Uterus (tissue), 2 donors: ENCODE data around the gene PUM1.

ENCODE experiments used
- CTCF ChIP-seq, 4 experiments: fragments of 200-600 bp in 2 of 4; fragments of 450-650 bp in 2 of 4; sonication (generic) in 2 of 4; IDR thresholded peaks; one replicate each; pipeline ENCODE4 v1.5.1; 2016 to 2019; ENCODE audit warnings: antibody characterized with exemption in 4 of 4, mild to moderate bottlenecking in 2 of 4, moderate library complexity in 1 of 4
- POLR2A ChIP-seq, 2 donors: fragments of 450-650 bp; IDR thresholded peaks; one replicate each; pipeline ENCODE4 v1.6.1; 2016; ENCODE audit warnings: antibody characterized with exemption in 2 of 2, mild to moderate bottlenecking in 1 of 2, moderate library complexity in 1 of 2

- TF ChIP-seq POLR2A (IDR thresholded peaks at IDR 0.05) (no peak), CTCF (IDR thresholded peaks at IDR 0.05) (no peak)
Measured at GRCh38 chr1:30974536-30974935, 91.0 kb downstream of the PUM1 start.
